Measurements from ENCODE around the gene WDR64.
"Not testable (repeated sequence)": the region's sequence is repeated elsewhere in the genome, so short reads cannot be mapped to it uniquely, and the experiment has no call there.

Gene WDR64

GRCh38 chr1:241703739-241704138 lies 51.7 kb downstream of the WDR64 start:
- DNase-seq = not testable (repeated sequence)

GRCh38 chr1:241706257-241706656 lies 54.2 kb downstream of the WDR64 start:
- DNase-seq = no peak

DNA sequence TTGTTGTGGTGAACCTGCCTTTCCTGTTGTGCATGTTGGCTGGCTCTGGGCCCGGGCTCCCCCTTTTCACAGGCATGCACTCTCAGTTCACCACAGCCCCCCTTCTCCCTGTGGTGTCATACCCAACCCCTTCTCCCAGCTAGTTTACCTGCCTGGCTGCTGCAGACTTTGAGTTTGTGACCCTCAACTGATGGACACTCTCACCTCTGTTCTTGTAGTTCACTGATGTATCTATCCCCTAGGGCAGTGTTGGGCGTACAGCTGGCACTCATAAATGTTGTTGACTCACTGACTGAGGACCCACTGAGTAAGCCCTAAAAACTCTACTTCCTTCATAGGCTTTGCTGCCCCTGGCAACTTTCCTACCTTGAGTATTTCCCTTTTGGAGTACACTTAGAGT lies 54.9 kb downstream of the WDR64 start:
- DNase-seq = no peak

GRCh38 chr1:241707442-241707841 lies 55.4 kb downstream of the WDR64 start:
- DNase-seq = no peak

GRCh38 chr1:241711326-241711725 lies 59.2 kb downstream of the WDR64 start:
- no peak for DNase-seq

DNA sequence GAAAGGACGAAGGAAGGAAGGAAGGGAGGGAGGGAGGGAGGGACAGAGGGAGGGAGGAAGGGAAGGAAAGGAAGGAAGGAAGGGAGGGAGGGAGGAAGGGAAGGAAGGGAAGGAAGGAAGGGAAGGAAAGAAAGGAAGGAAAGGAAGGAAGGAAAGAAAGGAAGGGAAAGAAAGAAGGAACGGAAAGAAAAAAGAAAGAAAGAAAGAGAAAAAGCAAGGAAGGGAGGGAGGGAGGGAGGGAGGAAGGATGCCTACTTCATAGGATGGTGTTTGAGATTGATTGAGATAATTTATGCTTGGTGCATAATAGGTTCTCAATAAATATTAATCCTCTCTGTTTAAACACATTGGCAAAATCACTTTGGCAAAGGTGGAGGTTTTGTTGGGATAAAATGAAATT lies 61.2 kb downstream of the WDR64 start:
- no peak for DNase-seq

GRCh38 chr1:241714321-241715218 lies 62.5 kb downstream of the WDR64 start:
- DNase-seq = no peak

GRCh38 chr1:241715435-241715834 lies 63.4 kb downstream of the WDR64 start:
- DNase-seq = no peak

DNA sequence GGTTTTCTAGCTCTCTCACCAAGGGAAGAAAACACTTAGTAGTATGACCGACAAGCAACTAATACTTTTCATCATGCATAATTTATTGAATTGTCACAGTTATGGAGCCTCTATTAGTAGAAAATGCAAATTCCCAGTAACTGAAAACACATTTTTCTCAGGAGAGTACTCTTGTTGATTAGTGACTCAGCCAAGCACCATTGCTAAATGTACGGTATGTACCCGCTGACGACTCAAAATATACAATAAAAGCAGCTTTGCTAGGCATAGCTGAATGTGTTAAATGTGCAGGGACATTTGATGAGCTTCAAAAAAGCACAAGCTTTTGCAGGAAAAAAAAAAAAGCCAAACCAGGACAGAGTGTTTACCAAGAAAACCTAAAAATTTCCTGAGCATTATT lies 63.9 kb downstream of the WDR64 start:
- DNase-seq = no peak

- DNase-seq = no peak
Observed at GRCh38 chr1:241716915-241717656, 65.0 kb downstream of the WDR64 start.

DNA sequence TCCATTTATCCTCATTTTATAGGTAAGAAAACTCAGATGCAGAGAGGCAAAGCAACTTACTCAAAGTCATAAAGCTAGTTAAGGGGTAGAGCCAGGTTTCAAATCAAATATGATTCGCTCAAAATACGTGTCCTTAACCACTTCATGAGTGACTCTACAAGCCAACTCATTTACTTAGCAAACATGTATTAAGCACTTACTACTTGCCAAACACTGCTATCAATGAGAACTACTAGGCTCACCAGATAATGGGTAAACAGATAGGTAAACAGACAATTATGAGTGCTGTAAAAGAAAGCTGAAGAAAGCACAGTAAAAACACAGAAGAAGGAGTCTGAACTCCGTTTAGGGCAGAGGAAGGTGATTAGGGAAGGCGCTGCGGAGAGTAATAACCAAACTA lies 65.9 kb downstream of the WDR64 start:
- DNase-seq = no peak

GRCh38 chr1:241721011-241721410 lies 68.9 kb downstream of the WDR64 start:
- DNase-seq = no peak

DNA sequence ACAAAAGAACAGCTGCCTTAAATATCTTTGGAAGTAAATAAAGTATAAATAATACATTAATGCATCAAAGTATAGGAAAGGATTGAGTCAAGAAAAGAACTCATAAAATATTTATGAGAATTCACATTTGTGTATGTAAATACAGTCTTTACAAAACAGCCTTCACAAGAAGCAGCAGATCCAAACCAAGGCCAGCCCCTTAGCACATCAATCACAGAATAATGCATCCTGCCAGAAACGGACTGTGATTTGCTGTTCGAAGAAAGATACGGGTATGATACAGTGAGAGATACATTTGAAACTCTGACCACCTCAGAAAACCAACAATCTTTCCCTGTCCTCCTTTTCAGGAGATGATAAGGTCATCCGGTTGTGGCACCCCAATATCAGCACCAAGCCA lies 70.9 kb downstream of the WDR64 start:
- DNase-seq = no peak

GRCh38 chr1:241724741-241725356 lies 72.8 kb downstream of the WDR64 start:
- DNase-seq = no peak

DNA sequence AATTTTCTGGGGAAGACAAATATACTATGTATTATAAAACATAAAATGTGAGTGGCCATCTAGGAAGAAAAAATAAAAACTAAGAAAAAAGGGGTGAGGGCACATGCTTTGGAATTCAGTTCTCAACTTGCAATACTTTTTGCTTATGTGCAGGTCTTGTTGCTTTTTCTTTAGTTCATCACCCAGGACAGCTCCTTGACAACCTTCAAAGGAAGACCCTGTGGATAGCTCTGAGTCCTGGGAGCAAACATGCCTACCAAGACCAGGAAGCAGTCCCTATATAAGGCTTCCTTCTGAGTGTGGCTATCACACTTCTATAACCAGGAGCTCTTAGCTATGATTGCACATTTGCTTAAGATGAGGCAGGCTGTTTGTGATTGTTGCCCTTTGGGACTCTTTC lies 78.0 kb downstream of the WDR64 start:
- DNase-seq = no peak

DNA sequence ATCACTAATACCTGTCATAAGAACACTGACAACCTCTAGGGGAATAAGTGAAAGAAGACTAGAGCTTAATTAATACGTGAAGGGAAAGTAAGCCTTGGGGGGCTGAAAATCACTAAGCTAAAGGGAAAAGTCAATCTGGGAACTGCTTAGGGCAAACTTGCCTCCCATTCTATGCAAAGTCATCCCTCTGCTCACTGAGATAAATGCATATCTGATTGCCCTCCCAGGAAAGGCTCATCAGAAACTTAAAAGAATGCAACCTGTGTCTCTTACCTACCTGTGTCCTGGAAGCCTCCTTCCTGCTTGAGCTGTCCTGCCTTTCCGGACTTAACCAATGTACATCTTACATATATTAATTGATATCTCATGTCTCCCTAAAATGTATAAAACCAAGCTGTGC lies 81.8 kb downstream of the WDR64 start:
- DNase-seq = no peak

DNA sequence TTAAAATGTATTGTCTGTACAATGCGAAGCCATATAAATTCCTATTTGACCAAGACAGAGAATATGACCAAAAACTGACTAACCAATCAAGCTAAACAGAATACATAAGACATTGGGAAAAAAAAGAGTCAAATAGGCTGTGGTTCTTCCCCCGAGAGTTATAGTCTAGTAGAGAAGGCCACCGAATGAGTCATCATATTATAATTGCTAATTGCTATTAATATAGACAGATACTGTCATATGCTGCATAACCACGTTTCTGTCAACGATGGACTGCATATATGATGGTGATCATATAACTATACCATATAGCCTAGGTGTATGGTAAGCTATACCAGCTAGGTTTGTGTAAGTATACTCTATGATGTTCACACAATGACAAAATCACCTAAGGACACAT lies 82.5 kb downstream of the WDR64 start:
- DNase-seq = no peak

GRCh38 chr1:241735493-241735926 lies 83.4 kb downstream of the WDR64 start:
- not testable (repeated sequence) for DNase-seq

DNA sequence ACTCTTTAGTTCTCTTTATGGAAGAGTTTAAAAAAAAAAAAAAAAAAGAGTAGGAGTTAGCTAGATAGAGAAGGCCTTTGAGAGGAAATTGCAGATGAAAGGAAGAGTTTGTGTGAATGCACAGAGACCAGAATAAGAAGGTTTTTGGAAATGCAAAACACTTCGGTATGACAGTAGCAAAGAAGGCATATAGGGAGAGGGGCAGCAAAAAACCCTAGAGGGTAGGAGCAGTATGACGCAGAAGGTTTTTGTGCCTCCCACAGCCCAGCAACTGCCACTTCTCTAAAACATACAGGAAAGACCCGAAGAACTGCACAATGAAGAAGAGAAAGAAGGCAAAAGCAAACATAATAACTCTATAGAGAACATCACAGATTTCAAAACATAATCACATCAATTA lies 84.3 kb downstream of the WDR64 start:
- no peak for DNase-seq

DNA sequence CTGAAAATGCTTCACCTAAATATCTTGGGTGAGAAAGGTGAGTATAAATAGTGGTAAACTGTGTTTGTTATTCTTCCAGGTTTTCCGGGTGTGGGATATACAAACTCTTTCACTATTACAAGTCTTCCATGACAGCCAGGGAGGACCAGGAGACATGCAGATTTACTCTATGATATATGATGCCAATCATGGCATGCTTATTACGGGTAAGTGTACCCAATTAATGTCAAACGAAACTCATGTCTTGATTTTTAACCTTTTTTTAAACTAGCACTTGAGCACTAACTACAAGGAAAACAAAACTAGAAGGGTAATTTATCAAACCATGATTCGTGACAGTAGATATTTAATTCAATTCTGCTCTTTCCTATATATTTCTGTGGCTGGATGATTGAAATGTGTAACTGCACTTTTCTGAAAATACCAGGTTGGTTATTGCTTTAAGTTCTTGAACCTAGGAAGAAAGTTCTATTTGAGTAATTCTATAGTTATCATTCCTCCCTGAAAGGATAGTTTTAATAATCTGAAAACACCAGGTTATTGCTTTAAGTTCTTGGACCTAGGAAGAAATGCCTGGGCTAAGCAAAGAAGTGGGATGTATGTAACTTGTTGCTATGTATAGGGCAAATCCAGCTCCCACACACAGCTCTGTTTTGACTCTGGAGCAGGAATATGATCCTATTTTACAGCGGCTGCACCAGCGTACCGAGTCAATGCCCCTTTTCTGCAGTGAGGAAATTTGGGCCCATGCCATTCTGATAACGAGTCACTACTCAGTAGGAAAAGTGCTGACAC lies 86.4 kb downstream of the WDR64 start:
- DNase-seq = no peak

DNA sequence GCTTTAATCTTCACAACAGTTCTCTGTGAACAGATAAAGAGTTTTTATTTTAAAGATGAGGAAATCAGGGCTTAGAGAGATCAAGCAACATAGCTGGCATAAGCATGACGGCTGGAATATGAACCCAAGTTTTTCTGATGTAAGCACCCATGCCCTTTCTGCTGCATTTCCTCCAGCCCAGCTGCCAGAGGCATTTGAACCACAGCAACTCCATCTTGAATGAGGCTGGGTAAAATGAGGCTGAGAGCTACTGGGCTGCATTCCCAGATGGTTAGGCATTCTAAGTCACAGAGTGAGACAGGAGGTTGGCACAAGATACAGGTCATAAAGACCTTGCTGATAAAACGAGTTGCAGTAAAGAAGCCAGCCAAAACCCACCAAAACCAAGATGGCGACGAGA lies 90.0 kb downstream of the WDR64 start:
- DNase-seq = no peak

DNA sequence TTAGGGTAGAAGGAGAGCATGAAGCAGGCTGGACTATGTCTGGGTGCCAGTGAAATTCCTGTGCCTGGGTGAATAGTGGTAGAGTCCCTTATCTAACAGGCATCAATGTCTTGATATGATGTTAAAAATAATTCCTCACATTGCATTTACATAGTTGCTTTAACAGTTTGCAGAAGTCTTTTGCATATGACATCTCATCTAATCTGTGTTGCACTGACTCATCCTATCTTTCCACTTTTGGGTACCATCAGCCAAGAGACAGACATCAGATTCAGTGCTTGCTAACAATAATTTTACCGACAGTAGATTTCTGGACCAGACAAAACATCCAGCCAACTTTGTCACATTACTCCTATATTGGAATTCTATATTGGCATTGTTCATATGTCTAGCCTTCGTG lies 92.5 kb downstream of the WDR64 start:
- no peak for DNase-seq

- DNase-seq = no peak
Observed at GRCh38 chr1:241747992-241748391, 95.9 kb downstream of the WDR64 start.

Measured in NCI-H2107 (cell line).